ENCODE data around the gene UBALD1.

UBALD1 gene

DNA sequence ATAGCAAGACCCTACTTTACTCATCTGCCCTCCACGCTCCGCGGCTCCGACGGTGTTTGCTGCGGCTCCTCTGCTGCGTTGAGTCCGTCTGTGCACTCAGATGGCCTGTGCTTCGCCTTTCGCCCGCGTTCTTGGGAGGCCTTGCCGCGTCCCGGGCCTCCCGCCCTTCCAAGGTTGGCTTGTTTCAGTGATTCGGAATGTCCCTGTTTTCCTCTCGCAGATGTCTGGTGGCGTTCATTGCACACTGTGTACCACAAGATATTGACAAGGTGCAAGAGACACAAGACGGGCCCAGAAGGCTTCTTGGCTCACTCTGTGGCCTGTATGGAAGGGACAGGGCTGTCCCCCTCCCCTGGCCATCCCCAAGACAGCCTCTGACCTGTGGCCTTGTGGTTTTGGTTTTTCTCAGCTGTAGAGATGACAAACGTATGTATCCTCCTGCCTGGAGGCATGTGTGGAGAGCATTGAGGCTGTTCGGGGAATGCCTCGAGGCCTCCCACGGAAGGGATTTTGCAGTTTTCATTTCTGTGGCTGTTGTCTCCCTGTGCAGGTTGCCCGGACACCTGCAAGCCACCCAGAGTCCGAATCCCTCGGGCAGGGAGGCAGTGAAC lies 25.3 kb upstream of the UBALD1 start:
- TF ChIP-seq REST (IDR thresholded peaks at IDR 0.05; ENCODE audit: insufficient read depth in 1 of 2, low read depth in 2 of 2, low read length in 2 of 2) = no peak
- TF ChIP-seq TAF1 (IDR thresholded peaks at IDR 0.05; ENCODE audit: borderline replicate concordance, insufficient read depth, low read length) = no peak
- TF ChIP-seq POLR2AphosphoS5 (IDR thresholded peaks at IDR 0.05; ENCODE audit: low read depth, low read length) = no peak
- TF ChIP-seq FOXP2 (optimal IDR thresholded peaks at IDR 0.05; ENCODE audit: borderline replicate concordance, extremely low read depth, extremely low read length, insufficient read depth) = no peak

- TF ChIP-seq REST (IDR thresholded peaks at IDR 0.05; ENCODE audit: insufficient read depth in 1 of 2, low read depth in 2 of 2, low read length in 2 of 2) (no peak), FOXP2 (optimal IDR thresholded peaks at IDR 0.05; ENCODE audit: borderline replicate concordance, extremely low read depth, extremely low read length, insufficient read depth) (no peak), TAF1 (IDR thresholded peaks at IDR 0.05; ENCODE audit: borderline replicate concordance, insufficient read depth, low read length) (no peak), SIN3A (IDR thresholded peaks at IDR 0.05; ENCODE audit: borderline replicate concordance, insufficient read depth, low read length) (no peak), POLR2AphosphoS5 (IDR thresholded peaks at IDR 0.05; ENCODE audit: low read depth, low read length) (no peak)
Observed at GRCh38 chr16:4637501-4638166, 22.9 kb upstream of the UBALD1 start.

GRCh38 chr16:4636196-4636595 lies 21.5 kb upstream of the UBALD1 start:
- no peak for TF ChIP-seq TAF1 (IDR thresholded peaks at IDR 0.05; ENCODE audit: borderline replicate concordance, insufficient read depth, low read length)
- TF ChIP-seq SIN3A (IDR thresholded peaks at IDR 0.05; ENCODE audit: borderline replicate concordance, insufficient read depth, low read length) = no peak
- TF ChIP-seq FOXP2 (optimal IDR thresholded peaks at IDR 0.05; ENCODE audit: borderline replicate concordance, extremely low read depth, extremely low read length, insufficient read depth) = no peak
- TF ChIP-seq REST (IDR thresholded peaks at IDR 0.05; ENCODE audit: insufficient read depth in 1 of 2, low read depth in 2 of 2, low read length in 2 of 2) = no peak
- TF ChIP-seq POLR2AphosphoS5 (IDR thresholded peaks at IDR 0.05; ENCODE audit: low read depth, low read length) = no peak

- TF ChIP-seq REST (IDR thresholded peaks at IDR 0.05; ENCODE audit: insufficient read depth in 1 of 2, low read depth in 2 of 2, low read length in 2 of 2) = no peak
- no peak for TF ChIP-seq TAF1 (IDR thresholded peaks at IDR 0.05; ENCODE audit: borderline replicate concordance, insufficient read depth, low read length)
- no peak for TF ChIP-seq POLR2AphosphoS5 (IDR thresholded peaks at IDR 0.05; ENCODE audit: low read depth, low read length)
- no peak for TF ChIP-seq SIN3A (IDR thresholded peaks at IDR 0.05; ENCODE audit: borderline replicate concordance, insufficient read depth, low read length)
- no peak for TF ChIP-seq FOXP2 (optimal IDR thresholded peaks at IDR 0.05; ENCODE audit: borderline replicate concordance, extremely low read depth, extremely low read length, insufficient read depth)
Observed at GRCh38 chr16:4634768-4635167, 20.1 kb upstream of the UBALD1 start.

All from PFSK-1 (cell line).